MG63 (cell line): ENCODE measurements around the gene FAM114A1. TPM values are rescaled to one million over a fixed set of nuclear protein-coding genes. Genes with fewer than 3 reads are reported as not detected.
A peak's percentile ranks its signal among the peaks of the same experiment; 100 is the strongest.

ENCODE experiments used
- DNase-seq: peaks from one replicate; pipeline ENCODE4 v3.0.0-alpha.2; 2020
- H3K27me3 ChIP-seq: fragments of 250-450 bp; sonication (Bioruptor Pico); 2 replicates; pipeline ENCODE4 v1.5.1; 2020; ENCODE audit warnings: mild to moderate bottlenecking, moderate library complexity
- H3K36me3 ChIP-seq: fragments of 250-450 bp; sonication (Bioruptor Pico); 2 replicates; pipeline ENCODE4 v1.5.1; 2020; ENCODE audit warnings: mild to moderate bottlenecking, moderate library complexity
- H3K4me3 ChIP-seq: fragments of 250-450 bp; sonication (Bioruptor Pico); 2 replicates; pipeline ENCODE4 v1.5.1; 2020; ENCODE audit warnings: mild to moderate bottlenecking, moderate library complexity
- H3K9me3 ChIP-seq: fragments of 250-450 bp; sonication (Bioruptor Pico); 2 replicates; pipeline ENCODE4 v1.5.1; 2020; ENCODE audit warnings: mild to moderate bottlenecking, moderate library complexity
- total RNA-seq: library from RNA; depleted of rRNA; stranded (reverse); fragments of >200 nt; shearing (Covaris generic); gene quantifications from 2 replicates; pipeline ENCODE4 v1.2.3, GENCODE V29; 2014; ENCODE audit warnings: low replicate concordance; rRNA removed

The FAM114A1 gene
- 40.7 and 56.7 TPM in 2 replicates for total RNA-seq

GRCh38 chr4:38867478-38868058 lies at the start of gene FAM114A1:
TSS of gene FAM114A1 (plus strand) at chr4:38867806. CDS start at chr4:38878079, 10,273 bp downstream.
- H3K27me3 ChIP-seq = no peaks in the 10 kb centered on the region
- DNase-seq = peak; percentile 84
- H3K9me3 ChIP-seq = no peaks in the 10 kb centered on the region
- H3K4me3 ChIP-seq = peak within 1 kb of the TSS; percentile 62
- H3K36me3 ChIP-seq = peaks cover 18% of the 10 kb centered on the region

GRCh38 chr4:38818441-38818976 lies 49.1 kb upstream of the FAM114A1 start:
- no peak for DNase-seq
- H3K9me3 ChIP-seq = no peaks in the 10 kb centered on the region
- no peaks in the 10 kb centered on the region for H3K36me3 ChIP-seq
- no peak overlapping the region for H3K4me3 ChIP-seq
- no peaks in the 10 kb centered on the region for H3K27me3 ChIP-seq

GRCh38 chr4:38819569-38819968 lies 48.0 kb upstream of the FAM114A1 start:
- no peak overlapping the region for H3K4me3 ChIP-seq
- DNase-seq = no peak
- H3K36me3 ChIP-seq = no peaks in the 10 kb centered on the region
- no peaks in the 10 kb centered on the region for H3K9me3 ChIP-seq
- no peaks in the 10 kb centered on the region for H3K27me3 ChIP-seq

- Histone ChIP-seq H3K9me3 (no peaks in the 10 kb centered on the region), H3K36me3 (no peaks in the 10 kb centered on the region), H3K4me3 (no peak overlapping the region), H3K27me3 (no peaks in the 10 kb centered on the region)
- no peak for DNase-seq
These were observed 47.1 kb upstream of the FAM114A1 start for GRCh38 chr4:38820329-38821061.

GRCh38 chr4:38821739-38822138 lies 45.9 kb upstream of the FAM114A1 start:
- DNase-seq = peak; percentile 9
- H3K27me3 ChIP-seq = no peaks in the 10 kb centered on the region
- no peaks in the 10 kb centered on the region for H3K36me3 ChIP-seq
- H3K9me3 ChIP-seq = no peaks in the 10 kb centered on the region
- no peak overlapping the region for H3K4me3 ChIP-seq

GRCh38 chr4:38822748-38823303 lies 44.8 kb upstream of the FAM114A1 start:
- DNase-seq = no peak
- H3K4me3 ChIP-seq = no peak overlapping the region
- no peaks in the 10 kb centered on the region for H3K36me3 ChIP-seq
- H3K27me3 ChIP-seq = no peaks in the 10 kb centered on the region
- H3K9me3 ChIP-seq = no peaks in the 10 kb centered on the region

GRCh38 chr4:38823766-38824165 lies 43.8 kb upstream of the FAM114A1 start:
- H3K36me3 ChIP-seq = no peaks in the 10 kb centered on the region
- no peaks in the 10 kb centered on the region for H3K9me3 ChIP-seq
- H3K4me3 ChIP-seq = no peak overlapping the region
- DNase-seq = no peak
- H3K27me3 ChIP-seq = no peaks in the 10 kb centered on the region

GRCh38 chr4:38829237-38829636 lies 38.4 kb upstream of the FAM114A1 start:
- no peaks in the 10 kb centered on the region for H3K36me3 ChIP-seq
- H3K27me3 ChIP-seq = no peaks in the 10 kb centered on the region
- H3K9me3 ChIP-seq = no peaks in the 10 kb centered on the region
- DNase-seq = no peak
- H3K4me3 ChIP-seq = no peak overlapping the region

- Histone ChIP-seq H3K36me3 (no peaks in the 10 kb centered on the region), H3K27me3 (no peaks in the 10 kb centered on the region), H3K4me3 (no peak overlapping the region), H3K9me3 (peaks cover 4% of the 10 kb centered on the region; the same call in 1 of the 2 replicates)
- no peak for DNase-seq
These were observed 36.0 kb upstream of the FAM114A1 start for GRCh38 chr4:38831653-38832052.

GRCh38 chr4:38832206-38832605 lies 35.4 kb upstream of the FAM114A1 start:
- no peaks in the 10 kb centered on the region for H3K36me3 ChIP-seq
- peaks cover 4% of the 10 kb centered on the region; the same call in 1 of the 2 replicates for H3K9me3 ChIP-seq
- no peaks in the 10 kb centered on the region for H3K27me3 ChIP-seq
- DNase-seq = no peak
- H3K4me3 ChIP-seq = no peak overlapping the region

GRCh38 chr4:38832624-38833528 lies 34.7 kb upstream of the FAM114A1 start:
- Histone ChIP-seq H3K27me3 (no peaks in the 10 kb centered on the region), H3K36me3 (no peaks in the 10 kb centered on the region), H3K9me3 (peaks cover 4% of the 10 kb centered on the region; the same call in 1 of the 2 replicates), H3K4me3 (no peak overlapping the region)
- no peak for DNase-seq

- Histone ChIP-seq H3K4me3 (no peak overlapping the region), H3K36me3 (no peaks in the 10 kb centered on the region), H3K9me3 (peaks cover 4% of the 10 kb centered on the region; the same call in 1 of the 2 replicates), H3K27me3 (no peaks in the 10 kb centered on the region)
- DNase-seq = no peak
These were observed 33.0 kb upstream of the FAM114A1 start for GRCh38 chr4:38834570-38834969.

GRCh38 chr4:38837334-38837733 lies 30.3 kb upstream of the FAM114A1 start:
- Histone ChIP-seq H3K9me3 (peaks cover 4% of the 10 kb centered on the region; the same call in 1 of the 2 replicates), H3K36me3 (no peaks in the 10 kb centered on the region), H3K27me3 (no peaks in the 10 kb centered on the region), H3K4me3 (no peak overlapping the region)
- no peak for DNase-seq

- DNase-seq = no peak
- H3K4me3 ChIP-seq = no peak overlapping the region
These were observed 29.8 kb upstream of the FAM114A1 start for GRCh38 chr4:38837849-38838248.

GRCh38 chr4:38842994-38843393 lies 24.6 kb upstream of the FAM114A1 start:
- Histone ChIP-seq H3K27me3 (no peaks in the 10 kb centered on the region), H3K4me3 (no peak overlapping the region), H3K36me3 (no peaks in the 10 kb centered on the region), H3K9me3 (no peaks in the 10 kb centered on the region)
- DNase-seq = no peak

More at GRCh38 chr4:38837849-38838248, 29.8 kb upstream of the FAM114A1 start:
- H3K9me3 ChIP-seq = peaks cover 4% of the 10 kb centered on the region; the same call in 1 of the 2 replicates
- no peaks in the 10 kb centered on the region for H3K36me3 ChIP-seq
- H3K27me3 ChIP-seq = no peaks in the 10 kb centered on the region

GRCh38 chr4:38846015-38846414 lies 21.6 kb upstream of the FAM114A1 start:
- no peak overlapping the region for H3K4me3 ChIP-seq
- no peaks in the 10 kb centered on the region for H3K9me3 ChIP-seq
- H3K36me3 ChIP-seq = no peaks in the 10 kb centered on the region
- H3K27me3 ChIP-seq = no peaks in the 10 kb centered on the region
- DNase-seq = no peak
